ENCODE measurements around the gene ABHD4. TPM values are rescaled to one million over a fixed set of nuclear protein-coding genes. Genes with fewer than 3 reads are reported as not detected.

The ABHD4 gene
- total and polyA plus RNA-seq, 2 of the 4 experiments (the other 2 are of a cell fraction) = 5.0 to 22.0 TPM

DNA sequence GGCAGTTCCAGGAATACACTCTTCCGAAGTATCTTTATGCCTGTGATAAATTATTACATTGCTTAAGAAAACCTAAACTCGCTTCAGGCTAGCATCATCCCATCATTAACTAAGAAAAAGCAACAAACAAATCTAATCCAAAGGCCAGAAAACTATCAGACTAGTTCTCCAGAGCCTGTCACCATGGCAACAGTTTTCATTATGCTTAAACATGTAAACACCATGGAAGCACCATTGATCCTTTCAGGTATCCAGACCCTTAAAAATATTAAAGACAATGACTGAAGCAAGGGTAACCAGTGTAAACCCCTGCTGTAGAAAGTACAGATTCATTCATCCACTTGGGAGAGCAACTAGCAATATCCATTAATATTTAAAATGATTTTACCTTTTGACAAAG lies 18.9 kb upstream of the ABHD4 start:
- Histone ChIP-seq H3K4me2 (ENCODE audit: low read depth, low read length) (no peak overlapping the region), H3K18ac (ENCODE audit: low read depth, low read length) (no peak overlapping the region), H3K4ac (ENCODE audit: low read depth, low read length) (no peak overlapping the region), H4K8ac (ENCODE audit: low read depth in 2 of 2, low read length in 2 of 2) (no peak overlapping the region), H3K4me1 (ENCODE audit: control insufficient read depth, insufficient read depth, low read length) (peaks cover 2% of the 10 kb centered on the region; the same call in 1 of the 2 replicates), H2AFZ (replicated peaks; ENCODE audit: low read length, poor library complexity) (no peak overlapping the region), H3K9me3 (ENCODE audit: control insufficient read depth, insufficient read depth, low read length) (no peaks in the 10 kb centered on the region), H2BK120ac (ENCODE audit: low read depth, low read length) (no peak overlapping the region), H3K9ac (ENCODE audit: low read depth, low read length) (no peak overlapping the region), H3K36me3 (ENCODE audit: control insufficient read depth, insufficient read depth, low read length) (peaks cover 10% of the 10 kb centered on the region), H2BK15ac (ENCODE audit: low read depth, low read length) (no peak overlapping the region), H3K4me3 (ENCODE audit: insufficient read depth, low read depth, low read length) (no peak overlapping the region), H2AK9ac (replicated peaks; ENCODE audit: low read depth, low read length, poor library complexity) (no peak overlapping the region), H4K20me1 (ENCODE audit: insufficient read depth, low read length) (peaks cover 37% of the 10 kb centered on the region), H2BK20ac (ENCODE audit: low read depth, low read length) (no peak overlapping the region), H3K14ac (replicated peaks; ENCODE audit: low read depth, low read length) (no peak overlapping the region), H3K9me1 (ENCODE audit: insufficient read depth, low read length) (peaks cover 7% of the 10 kb centered on the region), H3K27ac (ENCODE audit: insufficient read depth, low read length) (no peak overlapping the region), H3K56ac (ENCODE audit: extremely low read depth, insufficient read depth, low read length) (no peak overlapping the region), H3K23ac (ENCODE audit: low read depth, low read length) (no peak overlapping the region), H4K5ac (ENCODE audit: low read depth, low read length) (no peak overlapping the region), H2BK5ac (ENCODE audit: low read depth, low read length, poor library complexity, severe bottlenecking) (no peak overlapping the region), H3K79me1 (ENCODE audit: low read depth in 1 of 2, low read length in 2 of 2) (peaks cover 21 to 46% of the 10 kb centered on the region in 2 experiments), H3K27me3 (ENCODE audit: control insufficient read depth, insufficient read depth, low read length) (no peaks in the 10 kb centered on the region), H2AK5ac (ENCODE audit: low read depth, low read length) (no peak overlapping the region), H4K91ac (ENCODE audit: insufficient read depth, low read depth, low read length) (no peak overlapping the region)
- DNase-seq (no peak), ATAC-seq (ENCODE audit: low read depth) (no peak)
- no TSS peak for BruUV-seq (replicated peaks)
- TF ChIP-seq POLR2A (IDR thresholded peaks at IDR 0.05; ENCODE audit: low read depth, low read length) = no peak
- TF ChIP-seq, protein P1, sequence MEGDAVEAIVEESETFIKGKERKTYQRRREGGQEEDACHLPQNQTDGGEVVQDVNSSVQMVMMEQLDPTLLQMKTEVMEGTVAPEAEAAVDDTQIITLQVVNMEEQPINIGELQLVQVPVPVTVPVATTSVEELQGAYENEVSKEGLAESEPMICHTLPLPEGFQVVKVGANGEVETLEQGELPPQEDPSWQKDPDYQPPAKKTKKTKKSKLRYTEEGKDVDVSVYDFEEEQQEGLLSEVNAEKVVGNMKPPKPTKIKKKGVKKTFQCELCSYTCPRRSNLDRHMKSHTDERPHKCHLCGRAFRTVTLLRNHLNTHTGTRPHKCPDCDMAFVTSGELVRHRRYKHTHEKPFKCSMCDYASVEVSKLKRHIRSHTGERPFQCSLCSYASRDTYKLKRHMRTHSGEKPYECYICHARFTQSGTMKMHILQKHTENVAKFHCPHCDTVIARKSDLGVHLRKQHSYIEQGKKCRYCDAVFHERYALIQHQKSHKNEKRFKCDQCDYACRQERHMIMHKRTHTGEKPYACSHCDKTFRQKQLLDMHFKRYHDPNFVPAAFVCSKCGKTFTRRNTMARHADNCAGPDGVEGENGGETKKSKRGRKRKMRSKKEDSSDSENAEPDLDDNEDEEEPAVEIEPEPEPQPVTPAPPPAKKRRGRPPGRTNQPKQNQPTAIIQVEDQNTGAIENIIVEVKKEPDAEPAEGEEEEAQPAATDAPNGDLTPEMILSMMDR (conservative IDR thresholded peaks at IDR 0.05; ENCODE audit: low read depth, low read length) = no peak
- TF ChIP-seq MXI1 (IDR thresholded peaks at IDR 0.05; ENCODE audit: borderline replicate concordance, low read depth, low read length) = no peak
- TF ChIP-seq MAZ (IDR thresholded peaks at IDR 0.05; ENCODE audit: borderline replicate concordance, low read depth, low read length) = no peak
- TF ChIP-seq FOS (IDR thresholded peaks at IDR 0.05; ENCODE audit: low read depth, low read length) = no peak
- no peak for TF ChIP-seq BHLHE40 (IDR thresholded peaks at IDR 0.05; ENCODE audit: low read depth, low read length)
- no peak for TF ChIP-seq RFX5 (IDR thresholded peaks at IDR 0.05; ENCODE audit: low read depth, low read length)
- TF ChIP-seq SMC3 (IDR thresholded peaks at IDR 0.05; ENCODE audit: low read depth, low read length) = no peak
- no peak for TF ChIP-seq NFE2L2 (IDR thresholded peaks at IDR 0.05; ENCODE audit: low read depth, low read length)
- TF ChIP-seq CEBPB (IDR thresholded peaks at IDR 0.05; ENCODE audit: low read depth, low read length) = no peak
- TF ChIP-seq, protein P2, sequence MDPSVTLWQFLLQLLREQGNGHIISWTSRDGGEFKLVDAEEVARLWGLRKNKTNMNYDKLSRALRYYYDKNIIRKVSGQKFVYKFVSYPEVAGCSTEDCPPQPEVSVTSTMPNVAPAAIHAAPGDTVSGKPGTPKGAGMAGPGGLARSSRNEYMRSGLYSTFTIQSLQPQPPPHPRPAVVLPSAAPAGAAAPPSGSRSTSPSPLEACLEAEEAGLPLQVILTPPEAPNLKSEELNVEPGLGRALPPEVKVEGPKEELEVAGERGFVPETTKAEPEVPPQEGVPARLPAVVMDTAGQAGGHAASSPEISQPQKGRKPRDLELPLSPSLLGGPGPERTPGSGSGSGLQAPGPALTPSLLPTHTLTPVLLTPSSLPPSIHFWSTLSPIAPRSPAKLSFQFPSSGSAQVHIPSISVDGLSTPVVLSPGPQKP (IDR thresholded peaks at IDR 0.05; ENCODE audit: borderline replicate concordance, low read depth, low read length) = no peak
- no peak for TF ChIP-seq CHD1 (IDR thresholded peaks at IDR 0.05; ENCODE audit: low read depth, low read length)
- no peak for TF ChIP-seq MAFK (IDR thresholded peaks at IDR 0.05; ENCODE audit: low read depth, low read length)
- TF ChIP-seq, protein P3, sequence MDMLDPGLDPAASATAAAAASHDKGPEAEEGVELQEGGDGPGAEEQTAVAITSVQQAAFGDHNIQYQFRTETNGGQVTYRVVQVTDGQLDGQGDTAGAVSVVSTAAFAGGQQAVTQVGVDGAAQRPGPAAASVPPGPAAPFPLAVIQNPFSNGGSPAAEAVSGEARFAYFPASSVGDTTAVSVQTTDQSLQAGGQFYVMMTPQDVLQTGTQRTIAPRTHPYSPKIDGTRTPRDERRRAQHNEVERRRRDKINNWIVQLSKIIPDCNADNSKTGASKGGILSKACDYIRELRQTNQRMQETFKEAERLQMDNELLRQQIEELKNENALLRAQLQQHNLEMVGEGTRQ (IDR thresholded peaks at IDR 0.05; ENCODE audit: low read depth, low read length) = no peak
- no peak for TF ChIP-seq RAD21 (IDR thresholded peaks at IDR 0.05; ENCODE audit: low read length)
- no peak for TF ChIP-seq RCOR1 (IDR thresholded peaks at IDR 0.05; ENCODE audit: insufficient replicate concordance, low read length)
- in situ Hi-C loops (cut with MboI; ENCODE audit: low sequenced_read_pairs) = loop anchor here (5.0 kb wide), 1 partner anchor 73 kb away; no protein-coding TSS in a partner anchor
- intact Hi-C loops (cut with micrococcal nuclease) = no loop called here
- ChIA-PET POLR2A (ENCODE audit: unreplicated experiment) (no interaction called here), CTCF (no interaction called here)
- 71% methylated on average over 1 of the region's 2 CpGs; no CpG with 5 or more reads in 1 of the 2 experiments for WGBS, 2 experiments (ENCODE audit: extremely low coverage in 2 of 2, insufficient read length in 1 of 2)
- dilution Hi-C loops (cut with HindIII; ENCODE audit: low sequenced_read_pairs, unreplicated experiment) = no loop called here
